Measurements from ENCODE around the gene PER1.

DNA sequence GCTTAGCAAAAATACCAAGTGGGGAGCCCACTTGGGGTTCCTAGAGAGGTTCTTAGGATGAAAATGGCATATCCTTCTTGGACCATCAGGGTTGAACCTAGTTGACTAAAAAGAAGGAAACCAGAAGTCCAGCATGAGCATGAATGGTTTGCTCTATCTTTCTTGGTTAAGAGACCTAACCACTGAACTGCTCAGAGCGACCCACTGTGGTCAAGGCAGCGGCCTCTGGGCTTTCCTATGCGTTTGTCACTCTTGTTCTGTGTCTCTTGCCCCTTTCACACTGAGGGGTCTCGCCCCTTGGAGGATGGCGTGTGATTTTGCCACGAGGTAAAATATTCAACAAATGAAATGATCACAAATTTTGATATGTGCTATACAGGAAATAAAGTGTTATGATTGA, 38.3 kb upstream of the PER1 start:
- TF ChIP-seq CTCF (IDR thresholded peaks at IDR 0.05) (no peak), POLR2AphosphoS5 (IDR thresholded peaks at IDR 0.05) (no peak), POLR2A (IDR thresholded peaks at IDR 0.05) (no peak)
